ENCODE data around the gene GPR78.
"Not testable (repeated sequence)": the region's sequence is repeated elsewhere in the genome, so short reads cannot be mapped to it uniquely, and the experiment has no call there.

Gene GPR78

GRCh38 chr4:8618961-8619720, 38.9 kb downstream of the GPR78 start:
- no peak for DNase-seq

- not testable (repeated sequence) for DNase-seq
Observed at GRCh38 chr4:8621135-8621534, 40.9 kb downstream of the GPR78 start.

GRCh38 chr4:8624601-8625272, 44.5 kb downstream of the GPR78 start:
- not testable (repeated sequence) for DNase-seq

- DNase-seq = not testable (repeated sequence)
Observed at GRCh38 chr4:8630240-8630905, 50.2 kb downstream of the GPR78 start.

GRCh38 chr4:8631896-8632295, 51.7 kb downstream of the GPR78 start:
- DNase-seq = not testable (repeated sequence)

GRCh38 chr4:8634773-8635172, 54.6 kb downstream of the GPR78 start:
- DNase-seq = not testable (repeated sequence)

GRCh38 chr4:8635897-8636554, 55.8 kb downstream of the GPR78 start:
- not testable (repeated sequence) for DNase-seq

Data from COR-L47 (cell line).